ENCODE results near the gene RALGAPB. TPM values are rescaled to one million over a fixed set of nuclear protein-coding genes. Genes with fewer than 3 reads are reported as not detected.

RALGAPB gene
- total RNA-seq, 4 donors from 2014 or later, result 54.7 to 69.2 (median 61.1) TPM

DNA sequence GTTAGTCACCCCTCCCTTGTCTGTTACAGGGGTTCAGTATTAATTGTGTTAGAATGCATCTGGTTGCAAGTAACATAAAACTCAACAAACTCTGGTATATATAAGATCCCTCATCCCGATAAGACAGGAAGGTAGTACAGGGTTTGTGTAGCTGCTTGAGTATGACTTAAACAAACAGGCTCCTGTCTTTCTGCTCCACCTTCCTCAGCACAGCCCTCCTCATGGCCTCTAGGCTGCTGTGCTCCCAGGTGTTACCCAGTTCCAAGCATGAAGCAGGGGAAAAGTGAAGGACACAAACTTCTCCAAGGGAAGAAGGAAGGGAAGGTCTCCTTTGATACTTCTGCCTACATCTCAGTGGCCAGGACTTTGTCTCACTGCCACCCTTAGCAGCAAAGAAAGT lies 1.4 kb upstream of the RALGAPB start:
- no peaks in the 10 kb centered on the region for H3K27me3 ChIP-seq
- peak overlapping the region in 3 of 4 donors; percentile 91 to 98 (median 93) for H3K27ac ChIP-seq
- no peaks in the 10 kb centered on the region for H3K36me3 ChIP-seq
- TF ChIP-seq, protein P1, sequence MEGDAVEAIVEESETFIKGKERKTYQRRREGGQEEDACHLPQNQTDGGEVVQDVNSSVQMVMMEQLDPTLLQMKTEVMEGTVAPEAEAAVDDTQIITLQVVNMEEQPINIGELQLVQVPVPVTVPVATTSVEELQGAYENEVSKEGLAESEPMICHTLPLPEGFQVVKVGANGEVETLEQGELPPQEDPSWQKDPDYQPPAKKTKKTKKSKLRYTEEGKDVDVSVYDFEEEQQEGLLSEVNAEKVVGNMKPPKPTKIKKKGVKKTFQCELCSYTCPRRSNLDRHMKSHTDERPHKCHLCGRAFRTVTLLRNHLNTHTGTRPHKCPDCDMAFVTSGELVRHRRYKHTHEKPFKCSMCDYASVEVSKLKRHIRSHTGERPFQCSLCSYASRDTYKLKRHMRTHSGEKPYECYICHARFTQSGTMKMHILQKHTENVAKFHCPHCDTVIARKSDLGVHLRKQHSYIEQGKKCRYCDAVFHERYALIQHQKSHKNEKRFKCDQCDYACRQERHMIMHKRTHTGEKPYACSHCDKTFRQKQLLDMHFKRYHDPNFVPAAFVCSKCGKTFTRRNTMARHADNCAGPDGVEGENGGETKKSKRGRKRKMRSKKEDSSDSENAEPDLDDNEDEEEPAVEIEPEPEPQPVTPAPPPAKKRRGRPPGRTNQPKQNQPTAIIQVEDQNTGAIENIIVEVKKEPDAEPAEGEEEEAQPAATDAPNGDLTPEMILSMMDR (IDR thresholded peaks at IDR 0.05), result no peak
- TF ChIP-seq POLR2A (IDR thresholded peaks at IDR 0.05), result no peak
- no peaks in the 10 kb centered on the region for H3K9me3 ChIP-seq
- no peak for DNase-seq
- no peak overlapping the region for H3K4me3 ChIP-seq
- H3K4me1 ChIP-seq, result peaks cover 0 to 28% (median 12%) of the 10 kb centered on the region in 4 donors

DNA sequence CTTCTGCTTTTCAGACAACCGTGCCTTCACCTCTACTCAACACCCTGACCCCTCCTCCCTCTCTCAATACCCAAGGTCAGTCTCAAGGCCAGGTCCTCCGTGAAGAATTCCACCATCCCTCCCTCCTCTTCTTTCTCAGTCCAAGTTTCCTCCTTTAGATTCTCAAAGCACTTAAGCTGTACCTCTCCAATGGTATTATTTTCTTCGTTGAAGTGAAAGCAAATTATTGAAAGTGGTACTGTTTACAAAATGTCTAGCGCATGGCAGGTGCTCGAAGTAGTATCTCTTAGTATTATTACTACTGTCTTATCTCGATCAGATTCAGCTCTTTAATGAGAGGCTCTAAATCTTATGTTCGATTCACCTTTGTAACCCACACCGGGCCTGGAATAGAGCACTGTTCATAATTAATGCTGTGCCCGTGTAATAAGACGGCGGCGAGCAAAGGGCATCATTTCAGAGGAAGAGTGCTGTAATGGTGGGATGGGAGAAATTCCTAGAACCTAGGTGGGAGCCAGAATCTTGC lies 593 bp upstream of the RALGAPB start:
- Histone ChIP-seq H3K9me3 (no peaks in the 10 kb centered on the region), H3K27me3 (no peaks in the 10 kb centered on the region), H3K4me1 (peaks cover 0 to 28% (median 12%) of the 10 kb centered on the region in 4 donors), H3K4me3 (peak overlapping the region; percentile 77 to 94 (median 90)), H3K36me3 (no peaks in the 10 kb centered on the region), H3K27ac (peak overlapping the region; percentile 91 to 98 (median 92))
- no peak for TF ChIP-seq POLR2A (IDR thresholded peaks at IDR 0.05)
- TF ChIP-seq, protein P1 (IDR thresholded peaks at IDR 0.05), result no peak
- DNase-seq, result no peak

DNA sequence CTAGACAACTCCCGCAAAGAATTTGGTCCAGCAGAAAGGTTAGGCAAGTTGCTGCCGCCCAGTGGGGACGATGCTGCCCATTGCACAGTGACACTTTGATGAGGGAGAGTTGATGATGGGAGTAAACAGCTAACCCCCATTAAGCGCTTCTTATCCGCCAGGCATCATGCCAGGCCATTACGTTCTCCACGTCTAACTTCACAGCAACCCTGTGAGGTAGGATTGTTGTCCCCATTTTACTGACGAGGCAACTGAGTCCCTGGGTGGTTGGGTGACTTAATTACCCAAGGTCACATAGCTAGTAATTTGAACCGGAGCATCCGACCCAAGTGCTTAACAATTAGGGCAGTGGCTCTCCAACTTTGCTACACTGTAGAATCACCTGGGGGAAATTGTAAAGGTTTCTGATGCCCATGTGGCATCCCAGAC lies 738 bp downstream of the RALGAPB start:
- Histone ChIP-seq H3K27ac (peak overlapping the region; percentile 91 to 98 (median 92)), H3K9me3 (no peaks in the 10 kb centered on the region), H3K4me3 (peak overlapping the region; percentile 77 to 94 (median 90)), H3K36me3 (no peaks in the 10 kb centered on the region), H3K4me1 (peaks cover 0 to 28% (median 12%) of the 10 kb centered on the region in 4 donors), H3K27me3 (no peaks in the 10 kb centered on the region)
- DNase-seq, result no peak
- TF ChIP-seq POLR2A (IDR thresholded peaks at IDR 0.05), result no peak
- TF ChIP-seq, protein P1 (IDR thresholded peaks at IDR 0.05), result no peak

DNA sequence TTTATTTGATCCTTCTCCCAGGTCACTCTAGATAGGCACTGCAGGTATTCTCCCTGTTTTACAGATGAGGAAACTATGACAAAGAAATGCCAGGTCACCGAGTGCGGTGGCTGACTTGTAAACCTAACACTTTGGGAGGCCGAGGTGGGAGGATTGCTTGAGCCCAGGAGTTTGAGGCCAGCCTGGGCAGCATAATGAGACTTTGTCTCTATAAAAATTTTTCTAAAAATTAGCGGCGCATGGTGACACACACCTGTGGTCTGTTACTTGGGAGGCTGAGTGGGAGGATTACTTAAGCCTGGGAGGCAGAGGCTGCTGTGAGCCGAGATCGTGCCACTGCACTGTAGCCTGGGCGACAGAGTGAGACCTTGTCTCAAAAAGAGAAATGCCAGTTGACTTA lies 5.1 kb downstream of the RALGAPB start:
- Histone ChIP-seq H3K4me1 (peaks cover 0 to 20% (median 12%) of the 10 kb centered on the region in 4 donors), H3K27ac (no peak overlapping the region), H3K4me3 (no peak overlapping the region), H3K9me3 (no peaks in the 10 kb centered on the region), H3K36me3 (no peaks in the 10 kb centered on the region), H3K27me3 (no peaks in the 10 kb centered on the region)
- TF ChIP-seq, protein P1 (IDR thresholded peaks at IDR 0.05), result no peak
- no peak for TF ChIP-seq POLR2A (IDR thresholded peaks at IDR 0.05)
- no peak for DNase-seq

DNA sequence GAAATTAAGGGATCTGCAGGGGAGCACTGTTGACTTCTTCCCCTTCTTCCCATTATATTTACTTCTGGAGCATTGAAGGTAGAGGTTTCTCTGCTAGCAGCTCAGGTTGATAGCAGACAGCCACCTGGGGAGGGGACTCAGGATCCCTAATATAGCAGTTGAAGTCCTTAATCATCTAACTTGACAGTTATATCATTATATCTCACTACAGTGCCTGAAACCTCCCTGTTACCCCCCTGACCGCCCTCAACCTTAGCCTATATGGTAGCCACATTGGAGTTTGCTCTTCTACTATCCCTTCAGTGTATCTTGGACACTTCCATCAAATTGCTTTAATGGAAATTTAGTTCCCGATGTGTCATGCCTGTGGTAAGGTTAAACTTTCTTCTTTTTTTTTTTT lies 7.0 kb downstream of the RALGAPB start:
- Histone ChIP-seq H3K27me3 (no peaks in the 10 kb centered on the region), H3K9me3 (no peaks in the 10 kb centered on the region), H3K36me3 (no peaks in the 10 kb centered on the region), H3K4me3 (no peak overlapping the region), H3K27ac (no peak overlapping the region), H3K4me1 (peaks cover 0 to 7% (median 0%) of the 10 kb centered on the region in 4 donors)
- TF ChIP-seq, protein P1 (IDR thresholded peaks at IDR 0.05), result no peak
- TF ChIP-seq POLR2A (IDR thresholded peaks at IDR 0.05), result no peak
- no peak for DNase-seq
